Measurements from ENCODE around the gene ANAPC4.
"Not testable (repeated sequence)": the region's sequence is repeated elsewhere in the genome, so short reads cannot be mapped to it uniquely, and the experiment has no call there.

The ANAPC4 gene

GRCh38 chr4:25376754-25377571 lies at the start of gene ANAPC4:
ANAPC4 (plus strand) TSS chr4:25377263; CDS start chr4:25377428, 165 bp downstream.
- no peak for TF ChIP-seq CTCF (IDR thresholded peaks at IDR 0.05; ENCODE audit: low read depth, low read length, missing control alignments)
- DNase-seq, result peak; percentile 85
- H3K27me3 ChIP-seq (replicated peaks), result no peaks in the 10 kb centered on the region
- H3K27ac ChIP-seq, result peak within 1 kb of the TSS; percentile 48
- no peaks in the 10 kb centered on the region for H3K36me3 ChIP-seq (replicated peaks)
- in situ Hi-C loops (cut with HindIII; ENCODE audit: low pct_ligation_motif_present, low sequenced_read_pairs), result no loop called here
- H3K4me3 ChIP-seq (ENCODE audit: low read depth, low read length), result peak within 1 kb of the TSS; percentile 91

- H3K4me3 ChIP-seq (ENCODE audit: low read depth, low read length); H3K27ac ChIP-seq; H3K36me3 ChIP-seq (replicated peaks); DNase-seq; H3K27me3 ChIP-seq (replicated peaks); in situ Hi-C loops (cut with HindIII; ENCODE audit: low pct_ligation_motif_present, low sequenced_read_pairs): not testable (repeated sequence)
These were observed 48.6 kb upstream of the ANAPC4 start for GRCh38 chr4:25328463-25328862.

GRCh38 chr4:25330335-25330734 lies 46.7 kb upstream of the ANAPC4 start:
- H3K27ac ChIP-seq, result no peak overlapping the region
- H3K27me3 ChIP-seq (replicated peaks), result no peaks in the 10 kb centered on the region
- DNase-seq, result no peak
- no peak overlapping the region for H3K4me3 ChIP-seq (ENCODE audit: low read depth, low read length)
- in situ Hi-C loops (cut with HindIII; ENCODE audit: low pct_ligation_motif_present, low sequenced_read_pairs), result no loop called here
- no peak for TF ChIP-seq CTCF (IDR thresholded peaks at IDR 0.05; ENCODE audit: low read depth, low read length, missing control alignments)
- no peaks in the 10 kb centered on the region for H3K36me3 ChIP-seq (replicated peaks)

- no peaks in the 10 kb centered on the region for H3K36me3 ChIP-seq (replicated peaks)
- no peak overlapping the region for H3K27ac ChIP-seq
- in situ Hi-C loops (cut with HindIII; ENCODE audit: low pct_ligation_motif_present, low sequenced_read_pairs), result no loop called here
- no peak for DNase-seq
- no peak for TF ChIP-seq CTCF (IDR thresholded peaks at IDR 0.05; ENCODE audit: low read depth, low read length, missing control alignments)
- no peaks in the 10 kb centered on the region for H3K27me3 ChIP-seq (replicated peaks)
- H3K4me3 ChIP-seq (ENCODE audit: low read depth, low read length), result no peak overlapping the region
These were observed 45.9 kb upstream of the ANAPC4 start for GRCh38 chr4:25330905-25331808.

GRCh38 chr4:25343671-25344070 lies 33.4 kb upstream of the ANAPC4 start:
- no peak for DNase-seq
- H3K4me3 ChIP-seq (ENCODE audit: low read depth, low read length), result no peak overlapping the region
- no peaks in the 10 kb centered on the region for H3K27me3 ChIP-seq (replicated peaks)
- no peak for TF ChIP-seq CTCF (IDR thresholded peaks at IDR 0.05; ENCODE audit: low read depth, low read length, missing control alignments)
- in situ Hi-C loops (cut with HindIII; ENCODE audit: low pct_ligation_motif_present, low sequenced_read_pairs), result no loop called here
- H3K36me3 ChIP-seq (replicated peaks), result no peaks in the 10 kb centered on the region
- no peak overlapping the region for H3K27ac ChIP-seq

- H3K27me3 ChIP-seq (replicated peaks), result no peaks in the 10 kb centered on the region
- H3K36me3 ChIP-seq (replicated peaks), result no peaks in the 10 kb centered on the region
- DNase-seq, result no peak
- in situ Hi-C loops (cut with HindIII; ENCODE audit: low pct_ligation_motif_present, low sequenced_read_pairs), result no loop called here
- TF ChIP-seq CTCF (IDR thresholded peaks at IDR 0.05; ENCODE audit: low read depth, low read length, missing control alignments), result no peak
- no peak overlapping the region for H3K27ac ChIP-seq
- H3K4me3 ChIP-seq (ENCODE audit: low read depth, low read length), result no peak overlapping the region
These were observed 31.3 kb upstream of the ANAPC4 start for GRCh38 chr4:25345744-25346143.
